ENCODE data around the gene IL23A.
A peak's percentile ranks its signal among the peaks of the same experiment; 100 is the strongest.
"Not testable (repeated sequence)": the region's sequence is repeated elsewhere in the genome, so short reads cannot be mapped to it uniquely, and the experiment has no call there.

Gene IL23A

GRCh38 chr12:56333679-56334489 is 4.8 kb upstream of the IL23A start, which contains the start of gene PAN2:
Gene PAN2 (minus strand): TSS chr12:56334000. CDS start chr12:56333094, 906 bp downstream.
- peak; percentile 97 for DNase-seq (ENCODE audit: low spot score)
- peak; percentile 32 for TF ChIP-seq CTCF (IDR thresholded peaks at IDR 0.05; ENCODE audit: borderline replicate concordance, control extremely low read depth, extremely low read depth, insufficient read depth, missing control alignments)
- in situ Hi-C loops (cut with MboI; ENCODE audit: low sequenced_read_pairs, unreplicated experiment) = no loop called here

- no peak for DNase-seq (ENCODE audit: low spot score)
- in situ Hi-C loops (cut with MboI; ENCODE audit: low sequenced_read_pairs, unreplicated experiment) = no loop called here
- TF ChIP-seq CTCF (IDR thresholded peaks at IDR 0.05; ENCODE audit: borderline replicate concordance, control extremely low read depth, extremely low read depth, insufficient read depth, missing control alignments) = no peak
Observed at GRCh38 chr12:56334490-56334793, 4.2 kb upstream of the IL23A start.

GRCh38 chr12:56335527-56335926 is 3.2 kb upstream of the IL23A start:
- DNase-seq (ENCODE audit: low spot score); in situ Hi-C loops (cut with MboI; ENCODE audit: low sequenced_read_pairs, unreplicated experiment): not testable (repeated sequence)

- peak; percentile 54 for DNase-seq (ENCODE audit: low spot score)
- TF ChIP-seq CTCF (IDR thresholded peaks at IDR 0.05; ENCODE audit: borderline replicate concordance, control extremely low read depth, extremely low read depth, insufficient read depth, missing control alignments) = no peak
- in situ Hi-C loops (cut with MboI; ENCODE audit: low sequenced_read_pairs, unreplicated experiment) = no loop called here
Observed at GRCh38 chr12:56336361-56337167, 2.1 kb upstream of the IL23A start.

GRCh38 chr12:56337753-56338251 is 882 bp upstream of the IL23A start:
- no peak for TF ChIP-seq CTCF (IDR thresholded peaks at IDR 0.05; ENCODE audit: borderline replicate concordance, control extremely low read depth, extremely low read depth, insufficient read depth, missing control alignments)
- in situ Hi-C loops (cut with MboI; ENCODE audit: low sequenced_read_pairs, unreplicated experiment) = no loop called here
- DNase-seq (ENCODE audit: low spot score) = no peak

GRCh38 chr12:56339158-56339422 is 406 bp downstream of the IL23A start:
- in situ Hi-C loops (cut with MboI; ENCODE audit: low sequenced_read_pairs, unreplicated experiment) = no loop called here
- TF ChIP-seq CTCF (IDR thresholded peaks at IDR 0.05; ENCODE audit: borderline replicate concordance, control extremely low read depth, extremely low read depth, insufficient read depth, missing control alignments) = no peak
- no peak for DNase-seq (ENCODE audit: low spot score)

- in situ Hi-C loops (cut with MboI; ENCODE audit: low sequenced_read_pairs, unreplicated experiment) = no loop called here
- no peak for TF ChIP-seq CTCF (IDR thresholded peaks at IDR 0.05; ENCODE audit: borderline replicate concordance, control extremely low read depth, extremely low read depth, insufficient read depth, missing control alignments)
- no peak for DNase-seq (ENCODE audit: low spot score)
Observed at GRCh38 chr12:56341616-56342015, 2.9 kb downstream of the IL23A start.

GRCh38 chr12:56342290-56342689 is 3.6 kb downstream of the IL23A start:
- DNase-seq (ENCODE audit: low spot score); in situ Hi-C loops (cut with MboI; ENCODE audit: low sequenced_read_pairs, unreplicated experiment): not testable (repeated sequence)

Data from GM13976 (cell line).